Midbrain (tissue), 1 donor: Measurements from ENCODE around the gene GRIFIN.
"Not testable (repeated sequence)": the region's sequence is repeated elsewhere in the genome, so short reads cannot be mapped to it uniquely, and the experiment has no call there.

Experiments used
- DNase-seq: peaks from one replicate; lab custom pipeline; 2025; lab: John Stamatoyannopoulos, UW

GRIFIN gene

DNA sequence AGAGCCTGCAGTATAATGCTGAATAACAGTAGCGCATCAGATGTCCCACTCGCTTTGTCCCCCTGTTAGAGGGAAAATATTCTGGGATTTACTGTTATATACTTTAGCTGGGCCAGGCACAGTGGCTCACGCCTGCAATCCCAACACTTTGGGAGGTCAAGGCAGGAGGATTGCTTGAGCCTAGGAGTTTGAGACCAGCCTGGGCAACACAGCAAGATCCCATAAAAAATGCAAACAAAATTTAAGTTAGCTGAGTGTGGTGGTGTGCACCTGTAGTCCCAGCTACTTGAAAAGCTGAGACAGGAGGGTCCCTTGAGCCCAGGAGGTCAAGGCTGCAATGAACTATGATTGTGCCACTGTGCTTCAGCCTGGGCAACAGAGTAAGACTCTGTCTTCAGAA is 22.3 kb downstream of the GRIFIN start:
- not testable (repeated sequence) for DNase-seq

DNA sequence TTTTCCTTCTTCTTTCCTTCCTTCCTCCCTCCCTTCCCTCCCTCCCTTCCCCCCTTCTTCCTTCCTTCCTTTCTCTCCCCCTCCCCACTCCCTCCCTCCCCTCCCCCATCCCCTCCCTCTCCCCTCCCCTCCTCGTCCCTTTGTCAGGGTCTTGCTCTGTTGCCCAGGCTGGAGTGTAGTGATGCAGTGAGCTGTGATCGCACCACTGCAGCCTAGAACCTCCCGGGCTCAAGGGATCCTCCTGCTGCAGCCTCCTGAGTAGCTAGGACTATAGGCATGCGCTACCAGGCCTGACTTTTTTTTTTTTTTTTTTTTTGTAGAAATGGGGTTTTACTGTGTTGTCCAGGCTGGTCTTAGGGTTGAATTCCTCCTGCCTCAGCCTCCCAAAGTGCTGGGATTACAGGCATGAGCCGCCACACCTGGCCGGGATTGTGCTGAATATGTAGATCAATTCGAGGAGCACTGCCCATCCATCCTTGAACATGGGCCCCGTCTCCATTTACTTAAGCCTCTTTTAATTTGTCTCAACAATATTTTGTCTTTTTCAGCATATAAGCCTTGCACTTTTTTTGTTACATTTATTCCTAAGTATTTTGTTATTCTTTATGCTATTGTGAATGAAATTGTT is 23.4 kb downstream of the GRIFIN start:
- DNase-seq = no peak

DNA sequence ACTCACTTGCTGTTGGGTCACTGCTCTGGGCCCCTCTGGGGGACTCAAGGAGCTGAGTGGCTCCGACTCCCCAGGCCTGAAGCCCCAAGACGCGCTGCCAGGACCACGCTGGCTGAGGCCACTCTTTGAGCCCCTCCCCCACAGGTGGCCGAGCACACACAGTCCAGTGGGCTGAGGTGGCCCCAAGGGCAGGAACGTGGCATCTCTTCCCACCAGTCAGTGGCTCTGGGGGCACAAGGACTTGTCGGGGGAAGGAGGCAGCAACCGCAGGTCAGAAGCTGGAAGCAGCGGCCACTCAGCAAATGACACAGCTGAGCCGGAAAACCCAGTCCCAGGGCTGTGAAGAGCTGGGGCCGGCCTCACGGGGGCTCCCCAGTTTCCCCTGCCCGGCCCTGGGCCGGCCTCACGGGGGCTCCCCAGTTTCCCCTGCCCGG is 24.1 kb downstream of the GRIFIN start:
- no peak for DNase-seq

DNA sequence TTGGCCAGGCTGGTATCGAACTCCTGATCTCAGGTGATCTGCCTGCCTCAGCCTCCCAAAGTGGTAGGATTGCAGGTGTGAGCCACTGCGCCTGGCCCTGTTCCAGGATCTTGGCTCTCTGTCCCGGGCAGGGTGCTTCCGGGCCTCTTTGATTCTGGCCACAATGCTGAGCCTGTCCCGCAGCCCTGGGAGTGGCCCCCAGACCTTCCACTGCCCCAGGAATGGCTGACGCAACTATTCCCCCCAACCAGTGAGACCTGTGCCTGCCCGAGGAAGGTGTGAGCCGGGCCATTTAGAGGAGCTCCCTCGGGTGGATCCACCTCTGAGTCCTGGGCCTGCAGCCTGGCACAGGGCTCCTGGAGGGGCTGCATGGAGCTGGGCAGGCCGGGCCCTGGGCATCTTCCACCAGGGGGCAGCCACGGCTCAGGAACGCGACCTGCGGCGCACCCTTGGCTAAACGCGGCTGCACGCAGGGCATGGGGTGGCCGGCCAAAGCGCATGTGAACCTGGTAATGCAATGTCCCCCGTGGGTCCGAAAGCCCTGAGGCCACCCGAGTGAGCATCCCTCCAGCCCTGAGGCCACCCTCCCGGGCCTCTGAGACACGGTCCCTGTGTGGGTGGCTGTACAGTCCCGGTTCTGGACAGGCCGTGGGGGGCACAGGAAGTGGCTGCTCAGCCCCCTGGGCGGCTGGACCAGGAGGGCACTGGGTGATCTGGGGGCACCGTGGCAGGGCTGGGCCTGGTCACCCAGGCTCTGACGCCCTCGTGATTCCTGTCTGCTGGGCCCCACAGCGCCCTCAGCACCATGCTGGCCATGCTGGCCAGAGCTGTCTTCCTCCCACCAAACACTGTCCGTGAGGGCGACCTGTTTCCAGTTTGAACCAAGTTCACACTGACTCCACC is 24.8 kb downstream of the GRIFIN start:
- peak; percentile 83 for DNase-seq

DNA sequence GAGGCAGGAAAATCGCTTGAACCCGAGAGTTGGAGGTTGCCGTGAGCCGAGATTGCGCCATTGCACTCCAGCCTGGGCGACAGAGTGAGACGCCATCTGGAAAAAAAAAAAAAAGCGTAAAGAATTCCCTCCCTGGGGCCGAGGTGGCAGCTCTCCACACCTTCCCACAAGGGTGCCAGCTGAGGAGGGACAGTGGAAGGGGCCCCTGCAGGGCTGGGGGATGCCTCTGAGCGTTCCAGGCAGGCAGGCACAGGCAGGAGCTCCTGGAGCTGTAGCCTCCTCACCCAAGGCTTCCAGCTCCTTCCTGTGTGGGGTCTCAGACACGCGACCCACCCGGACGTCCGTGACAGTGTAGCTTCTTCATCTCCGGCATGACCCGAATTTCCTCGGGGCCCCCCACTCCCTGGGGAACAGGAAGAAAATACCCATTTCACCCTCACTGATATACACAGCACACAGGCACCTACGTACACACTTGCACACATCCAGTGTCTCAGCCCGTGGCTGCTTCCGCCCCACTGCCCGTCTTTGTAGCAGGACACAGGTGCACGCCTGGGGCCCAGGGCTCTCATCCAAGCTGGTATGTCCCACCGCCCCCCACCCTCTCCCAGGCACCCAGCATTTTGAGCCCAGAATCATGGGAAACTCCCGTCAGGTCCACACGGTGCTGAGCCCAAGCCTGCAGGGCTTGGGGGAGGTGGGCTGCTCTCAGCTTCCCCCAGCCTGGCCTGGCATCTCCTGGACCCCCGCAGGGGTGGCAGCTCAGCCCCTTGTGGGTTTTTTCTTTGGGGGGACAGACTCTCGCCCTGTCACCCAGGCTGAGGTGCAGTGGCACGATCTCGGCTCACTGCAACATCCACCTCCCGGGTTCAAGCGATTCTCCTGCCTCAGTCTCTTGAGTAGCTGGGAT is 25.7 kb downstream of the GRIFIN start:
- no peak for DNase-seq

DNA sequence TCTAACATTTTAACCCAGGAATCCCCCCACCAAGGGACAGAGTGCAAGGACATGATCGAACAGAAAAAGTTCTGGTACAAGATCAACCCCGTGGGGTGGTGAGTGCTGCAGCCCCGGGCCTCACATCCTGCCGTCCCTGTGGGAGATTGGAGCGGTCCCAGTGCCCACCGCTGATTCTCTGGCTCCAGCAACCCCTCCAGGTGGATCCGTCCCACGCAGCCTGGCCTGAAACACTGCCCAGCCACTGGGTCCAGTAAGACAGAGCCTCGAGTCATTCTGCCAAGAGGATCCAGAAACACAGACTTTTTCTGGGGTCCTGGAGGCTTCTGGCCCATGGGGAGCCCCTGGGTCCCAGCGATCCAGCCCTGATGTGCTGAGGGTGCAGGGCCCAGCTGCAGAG is 29.5 kb downstream of the GRIFIN start:
- no peak for DNase-seq

DNA sequence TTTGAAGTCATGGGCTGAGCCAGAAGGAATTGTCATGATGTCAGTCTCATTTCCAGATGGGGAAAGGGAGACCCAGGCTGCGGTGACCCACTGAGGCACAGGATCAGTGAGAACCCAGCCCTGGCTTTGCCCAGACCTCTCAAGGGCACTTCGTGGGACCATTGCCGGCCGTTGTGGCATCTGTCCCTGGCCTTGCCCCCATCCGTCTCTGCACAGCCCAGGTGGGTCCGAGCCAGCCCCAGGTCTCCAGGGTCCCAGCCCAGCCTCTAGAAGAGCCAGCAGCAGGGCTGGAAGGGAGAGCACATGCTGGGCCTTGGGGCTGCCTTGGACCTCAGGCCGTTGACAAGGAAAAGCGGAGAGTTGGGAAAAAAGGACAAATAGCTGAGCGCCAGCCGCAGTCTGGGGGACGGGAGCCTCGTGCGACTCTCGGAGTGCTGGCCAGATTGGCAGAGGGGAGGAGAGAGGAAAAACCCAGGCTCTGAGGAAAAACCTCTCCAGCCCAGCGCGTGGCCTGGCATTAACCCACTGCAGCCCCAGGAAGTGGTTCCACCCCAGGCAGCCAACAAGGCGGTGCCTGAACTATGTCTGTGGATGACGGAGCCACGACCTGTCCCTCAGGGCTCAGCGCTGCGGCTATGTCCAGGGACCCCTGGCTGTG is 30.2 kb downstream of the GRIFIN start:
- DNase-seq = peak; percentile 34

DNA sequence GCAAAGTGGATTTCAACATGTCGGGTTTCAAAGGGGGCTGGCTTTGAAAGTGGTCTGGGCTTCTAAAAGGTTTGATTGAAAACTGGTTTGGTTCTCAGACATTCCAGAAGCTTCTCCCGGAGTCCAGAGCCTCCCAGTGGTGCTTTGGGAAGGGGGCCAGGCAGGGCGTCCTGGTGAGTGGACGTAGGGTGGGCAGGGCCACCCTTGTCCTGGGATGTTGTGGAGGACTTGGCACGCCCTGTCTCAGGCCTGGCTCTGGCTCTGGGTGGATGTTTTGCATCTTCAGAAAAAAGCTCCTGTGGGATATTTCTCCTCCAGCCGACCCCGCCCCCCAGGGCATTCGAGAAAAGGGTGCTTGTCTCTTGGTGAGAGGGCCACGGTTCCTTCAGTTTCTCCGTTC is 31.2 kb downstream of the GRIFIN start:
- peak; percentile 10 for DNase-seq

DNA sequence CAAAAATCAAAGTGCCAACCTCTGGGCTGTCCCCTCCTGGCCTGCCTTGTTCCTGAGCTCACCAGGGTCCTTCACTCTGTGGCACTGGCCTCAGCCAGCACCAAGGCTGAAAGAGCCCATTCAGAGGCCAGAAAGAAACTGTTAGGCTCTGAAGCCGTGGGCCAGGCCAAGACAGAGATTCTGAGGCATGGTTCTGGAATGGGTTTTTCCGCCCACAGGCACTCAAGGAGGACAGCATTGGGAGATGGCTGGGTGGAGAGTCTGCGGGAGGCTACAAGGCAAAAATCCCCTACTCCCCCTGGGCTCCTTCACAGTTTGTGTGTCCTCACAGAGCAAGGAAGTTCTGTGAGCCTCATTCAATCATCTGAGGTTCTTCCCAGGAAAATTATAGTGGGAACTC is 31.7 kb downstream of the GRIFIN start:
- DNase-seq = peak; percentile 34

DNA sequence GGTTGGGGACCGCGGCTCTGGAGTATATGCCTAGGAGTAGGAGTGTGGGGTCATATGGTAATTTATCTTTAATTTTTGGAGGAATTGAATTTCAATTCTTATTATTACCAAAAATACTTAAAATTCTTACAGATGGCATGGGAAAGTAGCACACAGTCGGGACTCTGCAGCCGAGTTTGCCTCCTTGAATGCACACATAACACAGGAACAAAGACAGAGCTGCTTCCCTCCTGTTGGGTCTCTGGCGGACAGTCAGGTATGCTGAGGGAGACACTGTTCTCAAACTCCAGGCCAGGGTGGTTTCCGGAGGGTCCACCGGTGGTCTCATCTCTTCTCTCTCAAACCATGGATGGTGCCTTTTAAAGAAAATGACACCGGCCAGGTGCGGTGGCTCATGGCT is 32.7 kb downstream of the GRIFIN start:
- DNase-seq = no peak

DNA sequence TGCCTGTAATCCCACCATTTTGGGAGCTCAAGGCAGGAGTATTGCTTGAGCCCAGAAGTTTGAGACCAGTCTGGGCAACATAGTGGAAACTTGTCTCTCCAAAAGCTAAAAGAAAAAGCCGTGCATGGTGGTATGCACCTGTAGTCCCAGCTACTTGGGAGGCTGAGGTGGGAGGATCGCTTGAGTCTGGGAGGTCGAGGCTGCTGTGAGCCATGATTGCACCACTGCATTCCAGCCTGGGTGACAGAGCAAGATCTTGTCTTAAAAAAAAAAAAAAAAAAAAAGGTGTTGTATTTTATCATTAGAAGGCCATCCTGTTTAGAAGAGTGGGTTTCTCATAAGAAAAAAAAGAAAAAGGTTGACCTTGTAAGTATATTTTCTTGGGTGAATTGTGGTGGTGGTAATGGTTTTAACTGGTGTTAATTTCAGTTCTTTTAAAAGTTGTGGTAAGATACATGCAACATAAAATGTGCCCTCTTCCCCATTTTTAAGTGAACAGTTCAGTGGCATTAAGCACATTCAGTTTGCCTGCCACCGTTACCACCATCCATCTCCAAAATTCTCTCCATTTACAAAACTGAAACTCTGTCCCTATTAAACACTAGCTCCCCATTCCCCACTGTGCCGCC is 34.7 kb downstream of the GRIFIN start:
- no peak for DNase-seq

DNA sequence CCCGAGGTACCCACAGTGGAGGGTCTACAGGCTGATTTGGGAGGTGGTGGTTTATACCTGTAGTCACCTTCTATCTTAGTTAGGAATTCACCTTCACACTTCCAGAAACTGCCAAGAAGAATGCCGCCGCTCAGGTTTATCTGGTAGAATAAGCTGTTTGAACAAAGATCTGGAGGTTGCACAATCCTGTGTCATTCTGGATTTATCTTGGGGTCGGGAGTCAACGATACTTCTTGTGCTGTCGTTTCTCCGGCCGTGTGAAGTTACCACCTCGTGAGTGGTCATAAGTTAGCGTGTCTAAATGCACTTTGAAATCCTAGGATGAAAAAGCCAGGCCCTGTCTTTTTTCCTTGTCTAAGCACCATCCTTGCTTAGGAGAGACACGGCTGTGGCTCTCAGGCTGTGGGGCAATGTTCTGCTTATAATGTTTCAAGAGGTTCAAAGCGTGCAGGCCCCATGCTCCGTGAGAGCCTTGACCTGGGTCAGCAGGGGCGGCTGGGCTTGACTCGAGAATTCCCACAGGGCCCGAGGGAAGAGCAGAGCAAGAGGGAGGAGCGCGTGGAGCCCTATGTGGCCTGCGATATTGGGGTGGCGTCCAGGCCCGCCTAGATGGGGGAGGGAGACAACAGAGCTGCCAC is 35.5 kb downstream of the GRIFIN start:
- no peak for DNase-seq

DNA sequence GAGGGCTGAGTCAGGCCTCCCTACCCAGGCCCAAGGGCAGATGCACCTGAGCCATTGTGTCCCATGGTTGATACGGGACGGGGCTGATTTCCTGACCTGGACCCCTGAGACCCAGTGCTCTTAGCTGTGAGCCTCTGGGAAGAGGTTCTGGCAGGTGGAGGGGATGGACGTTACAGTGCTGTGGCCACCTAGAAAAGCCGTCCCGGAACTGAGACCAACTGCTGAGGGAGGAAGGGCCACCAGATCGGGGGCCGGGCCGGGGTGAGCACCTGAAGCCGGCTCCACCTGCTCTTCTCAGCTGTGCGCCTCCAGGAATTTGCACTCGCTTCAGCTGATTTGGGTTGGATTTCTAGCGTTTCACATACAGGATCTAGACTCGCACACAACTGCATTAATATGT is 37.4 kb downstream of the GRIFIN start:
- no peak for DNase-seq

DNA sequence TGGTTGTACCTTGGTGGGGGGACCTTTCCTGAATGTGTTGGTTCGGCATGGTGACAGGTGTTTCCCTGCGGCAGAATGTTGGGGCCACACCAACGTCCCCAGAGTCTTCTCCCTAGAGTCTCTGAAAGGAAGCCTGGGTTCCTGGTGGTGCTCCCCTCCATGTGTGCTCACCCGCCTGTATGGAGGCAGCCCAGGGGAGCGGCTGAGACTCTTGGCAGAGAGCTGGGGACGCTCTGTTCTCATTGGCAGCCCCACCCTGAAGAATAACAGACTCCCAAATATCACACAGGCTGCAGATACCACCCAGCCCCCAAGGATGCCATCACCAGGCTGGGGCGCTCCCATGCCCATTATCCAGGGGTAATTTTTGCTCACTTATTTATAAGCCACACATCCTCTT is 38.0 kb downstream of the GRIFIN start:
- no peak for DNase-seq

DNA sequence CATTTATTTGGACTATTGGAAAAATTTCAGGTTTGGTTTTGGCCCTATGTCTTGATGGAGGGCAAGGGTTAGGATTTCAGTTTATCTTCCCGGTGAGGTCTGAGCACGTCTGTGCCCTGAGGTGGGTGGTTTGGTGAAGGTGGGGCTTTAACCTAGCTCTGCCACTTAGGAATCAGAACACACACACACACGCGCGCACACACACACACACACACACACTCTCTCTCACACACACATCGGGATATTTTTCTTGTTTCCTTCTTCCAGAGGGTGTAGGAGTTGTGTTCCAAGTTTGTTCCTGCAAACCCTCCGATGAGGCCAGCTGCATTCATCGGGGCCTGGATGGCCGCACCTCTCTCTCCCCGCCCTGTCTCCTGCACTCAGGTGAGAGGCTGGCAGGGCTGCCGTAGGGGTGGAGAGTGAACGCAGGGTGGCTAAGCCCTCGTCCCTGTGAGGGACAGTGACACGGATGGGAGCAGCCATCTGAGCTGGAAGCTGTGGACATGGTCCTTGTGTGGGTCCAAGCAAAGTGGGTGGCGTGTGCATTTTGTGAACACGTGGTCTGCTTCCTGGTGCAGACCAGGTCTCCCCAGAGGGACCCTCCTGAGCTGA is 38.6 kb downstream of the GRIFIN start:
- no peak for DNase-seq

DNA sequence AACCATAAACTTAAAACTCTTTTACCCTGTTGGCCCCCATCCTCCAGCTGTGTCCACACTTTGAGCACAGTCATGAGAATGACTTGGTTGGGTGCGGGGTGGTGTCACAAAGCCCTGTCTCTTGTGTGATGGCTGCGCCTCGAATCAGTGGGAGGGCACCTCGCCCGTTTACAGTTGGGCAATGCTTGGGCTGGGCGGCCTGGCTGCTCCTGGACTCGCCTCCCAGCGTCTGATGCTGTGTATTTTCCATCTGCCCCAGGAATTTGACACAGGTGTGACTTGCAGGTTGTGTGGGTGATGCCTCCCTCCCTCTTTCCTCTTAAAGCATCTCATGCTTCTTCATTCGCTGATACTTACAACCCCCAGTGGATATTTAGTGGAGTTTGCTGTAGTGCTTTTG is 39.1 kb downstream of the GRIFIN start:
- no peak for DNase-seq

DNA sequence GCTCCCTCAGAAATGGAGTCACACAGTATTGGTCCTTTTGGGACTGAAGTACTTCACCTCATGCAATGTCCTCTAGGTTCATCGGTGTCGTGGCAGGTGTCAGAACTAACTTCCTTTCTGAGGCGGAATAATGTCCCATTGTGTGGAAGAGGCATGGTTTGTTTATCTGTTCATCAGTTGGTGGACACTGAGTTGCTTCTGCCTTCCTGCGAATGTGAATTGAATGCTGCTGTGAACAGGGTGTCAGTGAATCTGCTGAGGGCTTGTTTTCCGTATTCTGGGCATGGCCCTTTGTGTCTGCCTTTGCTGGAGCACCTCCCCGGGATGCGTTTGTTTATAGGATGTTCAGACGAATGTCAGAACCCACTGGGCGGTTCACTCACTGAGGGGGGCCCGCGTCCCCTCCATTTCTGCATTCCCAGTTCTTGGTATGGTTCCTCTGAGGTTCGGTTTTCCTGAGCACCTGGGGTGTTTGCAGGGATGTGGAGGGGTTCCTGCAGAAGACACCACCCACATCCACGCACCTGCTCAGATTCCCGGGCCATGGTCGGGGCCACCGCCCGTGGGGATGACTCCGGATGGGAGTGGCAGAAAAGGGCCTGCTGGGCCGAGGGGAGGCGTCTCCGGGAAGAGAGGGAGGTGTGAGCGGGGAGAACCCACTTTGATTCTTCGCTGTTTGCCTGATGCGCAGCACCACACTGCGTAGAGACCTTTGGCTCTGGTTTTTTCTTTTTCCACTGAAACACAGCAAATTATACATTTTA is 39.7 kb downstream of the GRIFIN start:
- DNase-seq = peak; percentile 7

DNA sequence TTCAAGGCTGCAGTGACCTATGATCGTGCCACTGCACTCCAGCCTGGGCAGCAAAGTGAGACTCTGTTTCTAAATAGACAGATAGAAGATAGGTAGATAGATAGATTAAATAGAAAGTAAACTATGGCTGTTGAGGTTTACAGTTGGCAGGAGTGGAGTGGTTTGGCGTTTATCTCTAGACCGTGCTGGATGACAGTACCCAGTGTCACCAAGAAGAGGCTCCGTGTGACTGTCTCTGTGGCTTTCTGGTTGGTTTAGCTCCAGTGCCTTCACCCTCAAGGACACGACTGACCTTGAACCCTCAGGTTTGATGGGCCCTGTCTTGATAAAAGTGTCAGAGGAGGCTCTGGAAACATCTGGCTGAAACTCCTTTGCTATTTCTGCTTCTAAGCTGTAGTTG is 41.1 kb downstream of the GRIFIN start:
- no peak for DNase-seq

DNA sequence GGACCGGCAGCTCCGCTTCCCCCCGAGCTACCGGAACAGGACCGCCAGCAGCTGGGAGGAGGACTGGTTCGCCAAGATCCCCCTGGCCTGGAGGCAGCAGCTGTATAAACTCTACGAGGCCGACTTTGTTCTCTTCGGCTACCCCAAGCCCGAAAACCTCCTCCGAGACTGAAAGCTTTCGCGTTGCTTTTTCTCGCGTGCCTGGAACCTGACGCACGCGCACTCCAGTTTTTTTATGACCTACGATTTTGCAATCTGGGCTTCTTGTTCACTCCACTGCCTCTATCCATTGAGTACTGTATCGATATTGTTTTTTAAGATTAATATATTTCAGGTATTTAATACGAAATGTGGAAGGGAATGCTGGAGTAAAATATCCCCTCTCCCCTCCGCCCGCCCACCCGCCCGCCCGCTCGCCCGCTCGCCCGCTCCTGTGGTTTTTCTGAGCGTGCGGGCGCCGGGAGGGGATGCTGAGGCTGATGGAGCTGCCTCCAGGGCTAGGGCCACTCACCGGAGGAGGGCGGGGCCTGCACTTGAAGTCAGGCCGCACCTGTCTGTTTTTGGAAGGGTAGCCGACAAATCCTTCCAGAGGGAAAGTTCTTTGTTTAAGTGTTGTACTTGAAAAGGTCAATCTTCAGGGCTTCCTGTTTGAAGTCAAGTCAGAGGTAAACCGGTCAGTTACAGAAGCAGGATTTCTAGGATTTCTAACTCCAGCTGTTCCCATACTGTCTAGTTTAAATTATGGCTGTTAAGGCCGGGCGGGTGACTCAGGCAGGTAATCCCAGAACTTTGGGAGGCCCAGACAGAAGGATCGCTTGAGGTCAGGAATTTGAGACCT is 42.3 kb downstream of the GRIFIN start:
- no peak for DNase-seq
